CD4-positive, alpha-beta T cell treated with Interleukin-6 for 4 hours (primary cell): ENCODE measurements around the gene GALNT16.

Experiments used
- DNase-seq: peaks from one replicate; pipeline ENCODE4 v3.0.0-alpha.2; 2020; ENCODE audit warnings: mixed read lengths

Gene GALNT16

DNA sequence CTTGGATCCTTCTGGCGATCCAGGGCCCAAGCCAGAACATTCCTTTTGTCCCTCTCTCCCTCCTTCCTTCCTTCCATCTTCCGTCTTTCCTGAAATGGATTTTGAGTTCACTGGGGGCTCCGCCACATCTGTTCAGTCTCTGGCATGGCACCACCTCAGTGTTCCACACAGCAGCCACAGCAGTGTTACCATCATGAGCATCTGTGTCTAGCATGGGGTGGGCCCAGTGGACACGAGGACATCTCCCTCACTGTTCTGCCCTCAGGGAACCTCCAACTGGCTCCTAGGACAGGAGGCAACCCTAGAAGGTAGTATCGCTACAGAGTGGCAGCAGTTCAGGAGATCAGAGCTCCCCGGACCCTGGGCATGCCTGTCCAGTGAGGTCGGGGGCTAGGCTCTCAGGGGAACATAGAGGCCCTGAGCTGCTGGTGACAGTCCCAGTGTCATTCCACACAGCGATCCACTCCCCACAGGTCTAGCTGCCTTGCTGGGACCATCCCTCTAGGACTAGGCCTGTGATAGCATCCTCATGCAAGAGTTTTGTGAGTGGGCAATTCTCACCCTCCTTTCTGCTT lies 59.0 kb downstream of the GALNT16 start:
- no peak for DNase-seq

DNA sequence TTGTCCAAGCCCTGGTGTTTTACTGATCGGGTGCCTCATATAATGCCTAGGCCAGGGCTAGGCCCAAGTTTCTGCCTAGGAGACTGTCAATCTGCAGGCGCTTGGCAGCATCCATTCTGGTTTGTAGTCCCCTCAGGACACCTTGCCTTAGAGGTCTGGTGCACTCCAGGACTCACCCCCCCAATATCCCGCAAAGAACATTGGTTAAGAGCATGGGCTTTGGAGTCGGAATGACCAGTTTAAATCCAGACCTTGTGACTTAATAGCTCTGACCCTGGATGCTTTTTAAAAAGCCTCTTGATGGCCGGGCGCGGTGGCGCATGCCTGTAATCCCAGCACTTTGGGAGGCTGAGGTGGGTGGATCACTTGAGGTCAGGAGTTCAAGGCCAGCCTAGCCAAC lies 60.0 kb downstream of the GALNT16 start:
- no peak for DNase-seq

DNA sequence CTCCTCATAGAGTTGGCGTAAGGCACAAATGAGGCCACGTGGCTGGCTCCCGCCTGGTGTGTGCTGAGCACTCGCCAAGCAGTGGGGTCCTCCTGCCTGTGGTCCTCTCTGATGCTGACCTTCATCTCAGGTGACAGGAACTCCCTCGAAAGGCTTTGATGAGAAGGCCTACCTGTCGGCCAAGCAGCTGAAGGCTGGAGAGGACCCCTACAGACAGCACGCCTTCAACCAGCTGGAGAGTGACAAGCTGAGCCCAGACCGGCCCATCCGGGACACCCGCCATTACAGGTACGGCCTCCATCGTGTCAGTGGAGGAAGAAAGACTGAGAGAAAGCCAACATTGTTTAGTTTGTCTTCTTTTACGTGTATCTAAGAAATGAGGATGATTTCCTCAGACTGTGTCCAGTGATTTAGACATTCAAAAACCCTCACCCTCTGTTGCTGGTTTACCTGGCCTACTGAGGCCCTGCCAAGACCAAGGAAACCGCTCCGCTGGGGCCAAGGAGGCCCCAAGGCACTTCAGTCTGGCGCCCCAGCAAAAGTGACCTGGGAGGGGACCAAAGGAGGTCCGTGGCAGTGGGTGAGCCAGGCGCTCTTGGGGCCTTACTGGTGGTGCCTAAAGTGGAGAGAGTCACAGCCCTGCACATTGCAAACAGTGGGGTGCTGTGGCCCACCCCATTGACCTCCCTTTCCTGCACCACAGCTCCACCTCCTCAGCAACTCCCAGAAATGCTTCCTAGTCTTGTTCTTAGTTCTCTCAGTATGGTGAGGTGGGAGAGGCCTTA lies 60.8 kb downstream of the GALNT16 start:
- no peak for DNase-seq

DNA sequence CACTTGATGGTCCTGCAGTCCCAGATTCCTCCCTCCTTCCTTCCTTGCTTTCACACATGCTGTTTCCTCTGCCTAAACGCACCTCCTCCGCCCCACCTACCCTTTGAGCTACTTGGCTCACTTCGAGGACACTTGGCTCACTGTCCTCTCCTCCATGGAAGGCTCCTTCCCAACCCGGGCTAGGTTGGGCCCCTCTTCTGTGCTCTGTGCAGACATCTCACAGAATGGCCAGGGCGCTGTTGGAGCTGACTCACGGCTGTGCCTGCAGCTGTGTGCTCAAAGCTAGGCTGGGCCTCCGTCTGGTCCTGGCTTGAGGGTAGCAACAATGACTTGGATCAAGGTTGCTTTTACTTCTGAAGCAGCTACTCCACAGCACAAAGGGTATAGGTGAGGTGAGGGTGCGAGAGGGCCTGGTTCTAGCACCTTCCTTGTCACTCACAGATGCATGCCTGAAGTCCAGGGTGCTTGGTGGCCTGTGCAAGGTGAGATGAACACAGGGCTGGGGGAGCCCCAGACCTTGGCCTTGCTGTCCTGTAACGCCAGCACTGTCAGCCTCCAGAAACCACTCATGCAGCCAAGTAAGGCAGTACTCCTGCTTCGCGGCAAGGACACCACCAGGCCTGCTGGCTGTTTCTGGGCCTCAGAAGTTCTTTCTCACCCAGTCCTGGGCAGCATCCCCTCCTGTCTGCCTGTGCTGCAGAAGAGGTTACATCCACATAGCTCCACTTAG lies 61.8 kb downstream of the GALNT16 start:
- no peak for DNase-seq

DNA sequence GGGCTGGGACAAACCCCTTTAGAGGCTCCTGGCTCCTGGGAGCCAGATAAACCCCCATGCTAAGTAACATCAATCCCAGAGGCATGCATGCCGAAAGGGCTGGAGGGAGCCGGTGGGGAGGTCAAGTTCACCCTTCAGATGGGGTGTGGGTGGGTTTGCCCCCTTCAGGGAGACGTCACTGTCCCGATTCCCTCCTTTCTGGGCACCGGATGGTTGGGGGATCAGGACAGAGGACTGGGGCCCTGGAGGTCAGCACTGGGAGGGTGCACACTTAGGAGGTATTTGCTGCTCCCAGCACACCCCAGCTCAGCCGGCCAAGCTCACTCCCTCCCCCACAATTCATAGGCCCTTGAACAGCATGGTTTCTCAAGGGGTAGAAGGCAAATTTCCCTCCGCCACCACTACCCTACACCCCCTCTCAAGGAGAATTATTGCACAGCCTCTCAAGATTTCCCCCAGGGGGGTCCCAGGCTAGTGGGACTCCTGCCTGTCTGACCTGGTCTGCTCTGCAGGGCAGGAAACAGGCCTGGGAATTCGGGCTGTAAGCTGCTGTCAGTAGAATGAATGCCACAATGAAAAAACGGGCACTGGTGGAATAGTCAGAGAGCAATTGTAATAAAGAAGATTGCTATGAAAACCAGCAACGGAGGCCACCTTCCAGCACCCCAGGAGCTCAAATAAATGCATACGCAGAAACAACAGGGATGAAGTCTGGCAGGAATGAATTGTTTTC lies 63.5 kb downstream of the GALNT16 start:
- no peak for DNase-seq

DNA sequence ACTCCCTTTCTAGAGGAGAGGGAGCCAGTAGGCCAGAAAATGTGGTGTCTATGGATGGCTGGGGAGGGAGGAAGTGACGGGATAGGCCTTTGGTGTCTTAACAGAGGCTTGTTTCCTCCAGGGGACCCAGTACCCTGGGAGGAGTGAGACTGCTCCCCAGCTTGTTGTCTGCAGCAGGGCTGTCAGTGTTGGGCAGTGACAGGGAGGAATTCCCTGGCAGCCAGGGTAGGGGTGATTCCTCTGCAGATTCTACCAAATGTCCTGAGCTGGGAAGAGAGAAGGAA lies 64.0 kb downstream of the GALNT16 start:
- DNase-seq = no peak

DNA sequence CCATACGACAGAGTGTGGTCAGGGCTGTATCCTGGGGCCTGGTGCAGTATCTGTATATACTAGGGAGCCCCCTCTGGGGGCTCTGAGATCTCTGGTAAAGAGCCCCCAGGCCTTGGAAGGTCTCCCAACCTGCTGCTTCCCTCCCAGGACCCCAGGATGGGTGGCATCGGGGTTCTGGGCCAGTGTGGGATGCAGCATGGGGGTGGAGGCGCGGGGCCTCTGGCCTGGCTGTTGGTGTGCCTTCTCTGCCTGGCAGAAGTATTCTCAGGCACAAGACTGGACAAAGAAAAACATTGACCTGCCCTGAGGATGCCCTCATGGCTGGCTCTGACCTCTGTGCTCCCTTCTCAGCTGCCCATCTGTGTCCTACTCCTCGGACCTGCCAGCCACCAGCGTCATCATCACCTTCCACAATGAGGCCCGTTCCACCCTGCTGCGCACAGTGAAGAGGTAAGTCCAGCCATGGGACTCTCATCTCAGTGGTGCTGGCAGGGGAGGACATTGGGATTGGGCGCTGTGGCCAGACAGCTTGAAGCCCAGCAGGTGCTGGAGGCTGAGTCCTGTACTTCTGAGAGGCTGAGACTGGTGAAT lies 64.5 kb downstream of the GALNT16 start:
- DNase-seq = no peak

DNA sequence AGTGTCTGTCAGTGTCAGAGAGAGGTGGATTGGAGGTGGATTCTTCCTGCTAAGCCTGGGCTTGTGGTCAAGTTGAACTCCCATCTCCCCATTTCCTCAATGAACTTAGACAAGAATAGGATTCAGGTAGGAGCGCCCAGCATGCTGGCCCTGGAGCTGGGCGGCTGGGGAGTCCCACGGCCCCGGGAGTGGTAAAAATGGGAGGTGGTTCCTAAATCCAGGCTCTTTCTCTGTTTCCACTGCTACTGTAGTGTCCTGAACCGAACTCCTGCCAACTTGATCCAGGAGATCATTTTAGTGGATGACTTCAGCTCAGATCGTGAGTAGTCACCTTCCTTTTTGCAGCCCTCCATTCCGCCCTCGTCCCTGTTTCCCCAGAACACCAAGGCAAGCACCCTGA lies 65.1 kb downstream of the GALNT16 start:
- no peak for DNase-seq

DNA sequence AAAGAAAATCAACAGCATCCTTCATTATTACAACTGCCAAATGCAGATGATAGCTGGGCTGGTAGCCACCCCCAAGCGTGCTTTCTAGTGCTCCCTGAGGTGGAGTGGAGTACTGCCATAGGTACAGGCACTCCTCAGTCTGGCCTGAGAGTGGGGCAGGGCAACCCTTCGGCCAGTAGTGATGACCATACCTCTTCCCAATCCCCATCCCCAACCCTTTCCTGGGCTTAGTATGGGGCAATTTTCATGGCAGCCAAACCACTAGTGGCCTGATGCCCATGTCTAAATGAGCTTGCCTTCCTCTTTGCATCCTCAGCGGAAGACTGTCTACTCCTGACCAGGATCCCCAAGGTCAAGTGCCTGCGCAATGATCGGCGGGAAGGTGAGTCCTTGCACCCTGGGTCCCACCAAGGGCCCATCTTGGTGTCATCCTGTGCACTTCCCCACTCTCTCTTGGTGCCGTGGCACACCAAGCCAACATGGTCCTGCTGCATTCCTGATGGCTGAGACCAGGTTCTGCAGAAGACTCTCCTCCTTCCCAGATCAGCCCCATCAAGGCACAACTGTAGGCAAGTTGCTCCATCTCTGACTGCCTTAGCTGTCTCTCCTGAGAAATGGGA lies 65.8 kb downstream of the GALNT16 start:
- no peak for DNase-seq

DNA sequence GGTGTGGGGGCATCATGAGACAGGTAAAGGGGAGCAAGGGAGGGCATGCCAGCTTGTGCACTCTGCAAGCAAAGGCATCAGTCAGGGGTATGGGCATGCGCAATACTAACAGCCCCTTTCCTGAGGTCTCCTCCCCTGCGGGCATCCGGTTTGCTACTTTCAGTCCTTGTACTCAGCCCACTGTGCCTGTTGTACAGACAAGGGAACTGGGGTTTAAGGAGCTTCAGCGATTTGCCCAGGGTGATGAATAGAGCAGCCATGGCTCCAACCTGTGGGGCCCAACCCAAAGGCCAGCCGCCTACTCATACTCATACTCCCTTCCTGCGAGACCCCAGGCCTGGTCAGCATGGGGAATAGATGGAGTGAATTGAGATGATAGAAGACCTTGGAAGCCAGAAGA lies 66.7 kb downstream of the GALNT16 start:
- DNase-seq = no peak

DNA sequence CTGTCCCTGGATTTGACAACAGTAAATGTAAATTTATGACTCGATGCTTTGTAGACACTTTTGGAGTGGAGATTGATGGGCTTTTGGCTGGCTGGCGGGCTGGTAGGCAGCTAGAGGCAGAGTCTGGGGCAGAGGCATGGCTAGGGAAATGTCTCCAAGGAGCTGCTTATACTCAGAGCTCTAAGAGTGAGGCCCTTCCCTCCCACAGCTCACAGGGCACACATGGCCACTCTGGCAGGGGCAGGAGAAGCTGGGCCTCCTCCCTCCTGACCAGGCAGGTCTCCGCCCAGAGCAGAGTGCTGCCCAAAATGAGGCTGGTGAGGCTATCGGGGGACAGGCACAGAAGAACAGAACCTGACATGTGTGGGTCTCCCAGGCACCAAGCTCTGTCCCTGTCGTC lies 67.5 kb downstream of the GALNT16 start:
- DNase-seq = no peak

DNA sequence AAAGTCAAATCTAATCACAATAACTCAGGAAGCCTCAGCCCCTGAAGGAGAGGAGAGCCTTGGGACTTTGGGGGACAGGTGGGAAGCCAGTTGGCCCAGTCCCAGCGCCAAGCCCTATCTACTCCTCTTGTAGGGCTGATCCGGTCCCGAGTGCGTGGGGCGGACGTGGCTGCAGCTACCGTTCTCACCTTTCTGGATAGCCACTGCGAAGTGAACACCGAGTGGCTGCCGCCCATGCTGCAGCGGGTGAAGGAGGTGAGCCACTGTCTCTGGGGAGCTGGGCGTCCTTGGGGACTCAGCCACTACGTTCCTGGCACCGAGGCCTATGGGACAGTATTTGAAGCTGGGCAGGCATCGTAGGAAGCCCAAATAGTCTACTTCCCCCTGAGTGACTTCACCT lies 68.4 kb downstream of the GALNT16 start:
- no peak for DNase-seq

DNA sequence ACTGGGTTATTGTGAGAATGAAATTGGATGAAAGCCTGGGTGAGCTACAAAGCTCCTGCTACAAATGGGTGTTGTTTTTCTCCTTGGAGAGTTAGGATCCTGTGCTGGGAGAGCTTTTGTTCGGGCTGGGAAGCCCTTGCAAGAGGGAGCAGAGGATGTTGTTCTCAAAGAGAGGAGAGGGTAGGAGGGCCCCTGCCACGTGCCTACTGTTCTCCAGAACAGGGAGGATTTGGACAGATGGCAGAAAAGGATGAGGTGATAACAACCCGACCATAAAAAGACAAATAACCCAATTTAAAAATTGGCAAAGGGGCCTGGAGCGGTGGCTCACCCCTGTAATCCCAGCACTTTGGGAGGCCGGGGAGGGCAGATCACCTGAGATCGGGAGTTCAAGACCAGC lies 68.8 kb downstream of the GALNT16 start:
- DNase-seq = no peak

DNA sequence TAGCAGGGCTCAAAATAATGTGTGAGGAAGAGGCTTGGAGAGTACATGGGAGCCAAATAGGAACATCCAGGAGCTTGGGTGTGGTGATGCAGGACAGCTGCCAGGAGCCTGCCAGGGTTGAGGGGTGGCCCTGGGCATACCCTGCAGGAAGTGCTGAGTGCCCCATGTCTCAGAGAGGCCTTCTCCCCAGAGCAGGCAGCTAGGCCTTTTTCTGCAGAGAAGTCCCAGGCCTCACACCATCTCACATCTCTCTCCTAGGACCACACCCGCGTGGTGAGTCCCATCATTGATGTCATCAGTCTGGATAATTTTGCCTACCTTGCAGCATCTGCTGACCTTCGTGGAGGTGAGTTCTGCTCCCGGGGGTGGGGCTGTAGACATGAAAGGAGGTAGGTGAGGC lies 71.2 kb downstream of the GALNT16 start:
- no peak for DNase-seq

DNA sequence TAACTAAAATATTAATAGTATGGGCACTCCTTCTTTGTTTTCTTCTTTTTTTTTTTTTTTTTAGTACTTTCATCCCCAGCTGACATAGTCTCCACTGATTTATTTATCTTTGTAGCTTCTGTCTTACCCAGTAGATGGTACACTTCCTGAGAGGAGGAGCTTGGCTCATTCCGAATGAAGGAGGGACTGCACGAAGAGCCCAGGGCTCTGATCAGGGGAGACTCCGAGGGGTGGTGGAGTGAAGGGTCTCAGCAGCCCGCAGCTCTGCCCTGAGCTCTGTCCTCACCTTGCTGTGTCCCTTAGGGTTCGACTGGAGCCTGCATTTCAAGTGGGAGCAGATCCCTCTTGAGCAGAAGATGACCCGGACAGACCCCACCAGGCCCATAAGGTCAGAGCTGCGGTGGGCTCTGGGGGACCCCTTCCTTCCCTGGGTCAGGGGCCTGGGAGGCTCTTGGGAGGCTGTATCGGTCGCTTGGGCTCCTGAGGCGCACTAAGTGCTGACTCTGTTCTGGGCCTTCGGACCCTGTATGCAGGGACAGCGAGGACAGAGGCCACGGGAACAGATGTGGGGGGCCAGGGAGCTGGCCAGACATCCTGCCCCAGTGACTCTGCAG lies 72.9 kb downstream of the GALNT16 start:
- DNase-seq = no peak

DNA sequence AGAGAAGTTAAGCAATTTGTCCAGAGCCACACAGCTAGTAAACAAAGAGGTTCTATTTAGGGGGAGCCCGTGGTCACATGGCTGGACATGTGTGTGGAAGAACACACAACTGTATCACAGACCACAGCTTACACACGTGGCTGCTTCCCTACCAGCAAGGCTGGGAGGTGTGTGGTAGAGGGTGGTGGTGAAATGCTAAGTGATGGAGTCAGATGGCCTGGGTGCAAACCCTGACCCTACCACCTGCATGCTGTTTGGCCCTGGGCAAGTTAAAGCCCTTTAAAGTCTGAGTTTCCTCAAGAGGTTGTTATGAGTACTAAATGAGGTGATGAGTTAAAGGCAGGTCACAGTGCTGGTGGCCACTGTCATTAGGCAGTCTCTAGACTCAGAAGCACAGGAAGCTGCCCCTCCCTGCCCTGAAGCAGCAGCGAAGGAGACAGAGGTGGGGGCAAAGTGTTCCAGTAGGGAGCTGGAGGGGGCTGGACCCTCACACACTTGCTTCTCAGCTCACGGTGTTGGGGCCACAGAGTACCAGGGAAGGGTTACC lies 73.9 kb downstream of the GALNT16 start:
- DNase-seq = no peak

DNA sequence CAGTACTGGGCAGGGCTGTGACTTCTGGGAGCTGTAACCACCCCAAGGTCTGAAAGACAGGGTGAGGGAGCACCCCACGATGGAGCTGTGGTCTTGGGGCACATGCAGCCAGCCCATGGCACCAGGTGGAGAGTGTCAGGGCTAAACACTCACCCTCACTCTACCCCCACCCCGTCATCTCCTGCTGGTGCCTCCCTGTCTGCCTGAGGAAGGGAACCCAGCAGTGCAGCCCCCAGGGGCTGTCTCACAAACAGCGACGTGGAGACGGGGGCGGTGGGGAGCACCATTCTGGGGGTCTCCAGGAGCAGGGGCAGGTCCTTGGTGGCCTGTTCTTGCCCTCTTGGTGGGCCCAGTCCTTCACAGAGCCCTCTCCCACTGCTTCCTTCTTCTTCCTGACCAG lies 74.6 kb downstream of the GALNT16 start:
- DNase-seq = no peak

DNA sequence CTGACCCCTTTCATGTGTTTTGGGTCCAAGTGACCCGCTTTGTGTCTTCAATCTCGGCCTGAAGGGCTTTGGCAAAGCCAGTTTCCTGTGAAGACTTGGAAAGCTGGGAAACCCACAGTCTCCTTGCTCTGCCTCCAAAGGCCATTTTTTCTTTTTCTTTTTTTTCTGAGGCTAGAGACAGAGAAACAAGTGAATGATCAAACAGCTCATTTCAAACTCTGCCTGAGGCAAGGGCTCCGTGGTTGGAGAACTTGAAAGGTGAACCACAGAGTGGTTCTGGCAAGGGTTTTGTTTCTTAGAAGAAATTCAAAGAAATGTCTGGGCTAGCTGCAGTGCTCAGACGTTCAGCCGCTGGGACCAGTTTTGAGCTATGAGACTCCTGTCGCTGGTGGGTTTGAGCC lies 75.4 kb downstream of the GALNT16 start:
- DNase-seq = no peak

DNA sequence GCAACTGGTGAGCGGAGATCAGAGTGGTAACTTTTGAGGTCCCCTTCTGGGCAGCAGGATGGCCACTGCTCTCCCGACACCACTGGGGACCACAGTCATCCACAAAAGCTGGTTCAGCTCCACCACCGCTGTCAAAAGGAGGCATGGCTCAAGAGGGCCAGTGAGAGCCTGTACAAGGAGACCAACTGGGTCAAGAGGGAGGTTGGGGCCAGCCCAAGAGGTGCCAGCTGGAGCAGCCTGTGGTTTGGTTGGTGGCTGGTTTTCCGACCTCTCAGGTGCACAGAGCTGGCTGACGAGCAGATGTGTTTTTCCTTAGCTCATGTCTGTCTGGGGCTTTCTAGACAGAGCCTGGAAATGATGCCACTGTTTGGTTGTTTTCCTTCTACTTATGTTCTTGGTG lies 78.0 kb downstream of the GALNT16 start:
- no peak for DNase-seq

DNA sequence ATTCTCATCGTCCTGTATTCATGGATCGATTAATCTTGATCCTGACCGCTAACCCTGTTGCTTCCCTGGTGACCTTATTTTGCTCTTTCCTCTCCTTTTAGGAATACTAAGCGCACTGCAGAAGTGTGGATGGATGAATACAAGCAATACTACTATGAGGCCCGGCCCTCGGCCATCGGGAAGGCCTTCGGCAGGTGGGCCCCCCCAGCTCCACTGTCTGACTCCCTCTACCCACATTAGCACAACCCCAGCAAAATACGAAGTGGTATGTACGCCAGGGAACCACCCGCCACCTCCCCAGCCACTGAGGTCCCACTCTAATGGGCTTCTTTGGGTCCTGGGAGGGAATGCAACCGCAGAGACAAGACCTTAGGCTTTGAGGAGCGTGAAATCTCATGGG lies 79.5 kb downstream of the GALNT16 start:
- no peak for DNase-seq

DNA sequence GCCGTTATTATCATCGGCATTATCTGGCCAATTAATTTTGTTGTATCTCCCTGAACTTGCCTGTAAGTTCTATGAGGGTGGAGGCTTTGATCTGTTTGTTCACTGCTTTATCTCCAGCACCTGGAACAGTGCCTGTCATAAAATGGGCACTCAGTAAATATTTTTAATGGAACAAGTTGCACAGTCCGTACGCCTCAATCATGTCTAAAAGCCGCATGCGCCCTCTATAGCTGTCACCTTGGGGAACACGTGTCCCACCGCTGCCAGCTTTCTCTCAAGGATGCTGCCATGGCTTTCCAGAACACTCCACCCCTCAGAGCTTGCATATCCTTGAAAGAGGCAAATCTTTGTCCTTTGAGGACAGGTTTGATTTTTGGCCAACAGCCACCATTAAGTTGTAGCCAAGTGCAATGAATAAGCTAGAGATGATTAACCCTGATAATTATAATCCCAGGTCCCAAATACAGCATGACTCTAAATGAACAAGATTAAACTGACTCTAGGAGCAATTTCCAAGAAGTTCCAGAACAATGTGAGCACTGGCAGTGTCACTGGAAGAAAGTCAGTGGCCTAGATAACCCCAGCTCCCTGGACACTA lies 83.1 kb downstream of the GALNT16 start:
- DNase-seq = no peak

DNA sequence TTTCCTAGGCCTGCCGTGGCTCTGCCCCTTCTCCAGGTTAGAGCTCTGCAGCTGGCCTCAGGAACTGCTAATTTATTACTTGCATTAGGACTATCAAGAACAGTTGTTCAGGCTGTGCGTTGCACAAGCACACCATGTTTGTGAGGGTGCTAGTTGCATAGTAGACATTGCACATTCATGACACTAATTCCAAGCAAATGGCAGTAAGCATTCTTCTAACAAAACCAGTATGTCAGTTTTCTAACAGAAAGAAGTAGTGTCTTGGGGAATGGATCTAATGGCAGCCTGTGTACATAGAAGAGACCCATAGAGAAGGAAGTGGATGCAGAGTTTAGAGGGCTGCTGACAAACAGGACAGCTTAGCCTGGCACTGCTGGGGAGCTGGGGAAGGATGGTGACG lies 84.2 kb downstream of the GALNT16 start:
- no peak for DNase-seq
